HCT116 (cell line): ENCODE data around the gene SLC25A28. TPM values are rescaled to one million over a fixed set of nuclear protein-coding genes. Genes with fewer than 3 reads are reported as not detected.
"Not testable (repeated sequence)": the region's sequence is repeated elsewhere in the genome, so short reads cannot be mapped to it uniquely, and the experiment has no call there.

Experiments used
- ATAC-seq: fragments of 200-7000 bp; cut with Tn5 transposase; 2 replicates; pipeline ENCODE4 v1.9.1; 2020; ENCODE audit warnings: mild to moderate bottlenecking, moderate library complexity
- BruUV-seq: library from RNA; stranded (reverse); fragments of 400-500 nt; replicated peaks from 2 replicates; lab custom pipeline; 2021; lab: Mats Ljungman, UMichigan
- CTCF ChIA-PET: fragments of 300-600 bp; sonication (Branson Sonifier 250); formaldehyde crosslinking; loops from one replicate; lab custom pipeline; 2021; ENCODE audit warnings: antibody characterized with exemption; lab: Charles Lee
- POLR2A ChIA-PET: fragments of 300-600, 350-600 bp; sonication (Branson Sonifier 250); formaldehyde crosslinking; loops from one replicate; lab custom pipeline; 2021; ENCODE audit warnings: antibody characterized with exemption; lab: Charles Lee
- RAD21 ChIA-PET, 2 experiments: fragments of 300-600 bp; sonication (Branson Sonifier 250); formaldehyde crosslinking; loops; one replicate each; lab custom pipeline; 2023; ENCODE audit warnings: low total read pairs in 2 of 2; ENCODE audit not compliant: uncharacterized antibody in 2 of 2, unreplicated experiment in 2 of 2, low non-redundant PET in 1 of 2; lab: Charles Lee
- DNase-seq: peaks from one replicate; pipeline ENCODE4 v3.0.0-alpha.2; 2010; ENCODE audit warnings: low read depth, low spot score
- H2AFZ ChIP-seq: fragments of 200-600 bp; shearing (Covaris generic), sonication (generic); 2 replicates; pipeline ENCODE4 v1.6.1; 2017; ENCODE audit warnings: low read depth, mixed run types, mixed read lengths, antibody characterized with exemption, low read length; ENCODE audit not compliant: poor library complexity, severe bottlenecking
- H3K27ac ChIP-seq: 2 replicates; pipeline ENCODE4 v1.5.1; 2012; ENCODE audit warnings: low read depth, low read length
- H3K27me3 ChIP-seq: fragments of 200-600 bp; sonication (generic); 2 replicates; pipeline ENCODE4 v1.6.1; 2016; ENCODE audit warnings: mixed run types, low read length, mixed read lengths; ENCODE audit not compliant: insufficient read depth
- H3K36me3 ChIP-seq, 2 experiments: fragments of 200-500 bp in 1 of 2; fragments of 200-600 bp in 1 of 2; sonication (Bioruptor generic) in 1 of 2; sonication (generic) in 1 of 2; 2 replicates each; pipeline versions ENCODE4 v1.5.1 to v1.6.1; 2014 to 2016; ENCODE audit warnings: low read length in 2 of 2, inconsistent platforms in 1 of 2, mixed read lengths in 1 of 2, mixed run types in 1 of 2; ENCODE audit not compliant: insufficient read depth in 2 of 2, control insufficient read depth in 1 of 2
- H3K4me1 ChIP-seq, 2 experiments: fragments of 200-600 bp in 1 of 2; sonication (generic) in 1 of 2; 2 replicates each; pipeline versions ENCODE4 v1.5.1 to v1.6.1; 2012 to 2017; ENCODE audit warnings: low read length in 2 of 2, inconsistent platforms in 1 of 2, mild to moderate bottlenecking in 1 of 2, mixed read lengths in 1 of 2, mixed run types in 1 of 2, moderate library complexity in 1 of 2; ENCODE audit not compliant: insufficient read depth in 2 of 2, control insufficient read depth in 1 of 2
- H3K4me2 ChIP-seq: fragments of 200-600 bp; sonication (generic); 2 replicates; pipeline ENCODE4 v1.6.1; 2017; ENCODE audit warnings: mixed run types, low read length, mixed read lengths
- H3K4me3 ChIP-seq, 2 experiments: fragments of 200-600 bp in 1 of 2; sonication (generic) in 1 of 2; replicated peaks in 1 of 2; 2 replicates each; pipeline ENCODE4 v1.5.1; 2011 to 2016; ENCODE audit warnings: low read length in 2 of 2, control low read depth in 1 of 2, low read depth in 1 of 2, mild to moderate bottlenecking in 1 of 2, mixed read lengths in 1 of 2, mixed run types in 1 of 2
- H3K79me2 ChIP-seq: fragments of 200-600 bp; sonication (generic); 2 replicates; pipeline ENCODE4 v1.6.1; 2017; ENCODE audit warnings: mild to moderate bottlenecking, mixed run types, low read length, moderate library complexity, mixed read lengths; ENCODE audit not compliant: insufficient read depth
- H3K9ac ChIP-seq: fragments of 200-600 bp; sonication (generic); 2 replicates; pipeline ENCODE4 v1.6.1; 2016; ENCODE audit warnings: low read length, mixed read lengths
- H3K9me2 ChIP-seq: fragments of 200-600 bp; sonication (generic), shearing (Covaris generic); 2 replicates; pipeline ENCODE4 v1.6.1; 2017; ENCODE audit warnings: mixed run types, mild to moderate bottlenecking, moderate library complexity; ENCODE audit not compliant: insufficient read depth
- H3K9me3 ChIP-seq, 2 experiments: fragments of 200-500 bp in 1 of 2; fragments of 200-600 bp in 1 of 2; sonication (Bioruptor generic) in 1 of 2; sonication (generic) in 1 of 2; 2 replicates each; pipeline ENCODE4 v1.6.1; 2014 to 2017; ENCODE audit warnings: low read length in 2 of 2, mixed read lengths in 2 of 2, inconsistent platforms in 1 of 2, low read depth in 1 of 2, mild to moderate bottlenecking in 1 of 2, mixed run types in 1 of 2, moderate library complexity in 1 of 2; ENCODE audit not compliant: control insufficient read depth in 1 of 2, insufficient read depth in 1 of 2
- H4K20me1 ChIP-seq: fragments of 200-600 bp; sonication (generic), shearing (Covaris generic); 2 replicates; pipeline ENCODE4 v1.6.1; 2017; ENCODE audit warnings: mixed run types, mild to moderate bottlenecking, moderate library complexity; ENCODE audit not compliant: insufficient read depth
- CEBPB ChIP-seq: IDR thresholded peaks from 2 replicates; pipeline ENCODE4 v1.6.1; 2012; ENCODE audit warnings: low read depth
- EGR1 ChIP-seq: IDR thresholded peaks from 2 replicates; pipeline ENCODE4 v1.6.1; 2012; ENCODE audit warnings: low read depth
- EZH2 ChIP-seq: fragments of 200-600 bp; sonication (generic); IDR thresholded peaks from 2 replicates; pipeline ENCODE4 v1.6.1; 2017; ENCODE audit warnings: antibody characterized with exemption, mixed run types
- FOSL1 ChIP-seq: IDR thresholded peaks from 2 replicates; pipeline ENCODE4 v1.6.1; 2012; ENCODE audit warnings: low read depth
- RAD21 ChIP-seq: IDR thresholded peaks from 2 replicates; pipeline ENCODE4 v1.6.1; 2012; ENCODE audit warnings: low read depth, mild to moderate bottlenecking
- SRF ChIP-seq: IDR thresholded peaks from 2 replicates; pipeline ENCODE4 v1.6.1; 2012; ENCODE audit warnings: low read depth
- TCF7L2 ChIP-seq: IDR thresholded peaks from 2 replicates; pipeline ENCODE4 v1.7.0; 2011; ENCODE audit warnings: borderline replicate concordance, inconsistent platforms; ENCODE audit not compliant: insufficient read depth, insufficient read length; ENCODE audit errors: extremely low read depth
- YY1 ChIP-seq: IDR thresholded peaks from 2 replicates; pipeline ENCODE4 v1.6.1; 2011; ENCODE audit warnings: low read length, low read depth, moderate library complexity, mild to moderate bottlenecking; ENCODE audit not compliant: insufficient replicate concordance; ENCODE audit errors: extremely low read depth
- ZNF274 ChIP-seq: fragments of 200-500 bp; sonication (Bioruptor generic); IDR thresholded peaks from 2 replicates; pipeline ENCODE4 v1.6.1; 2014; ENCODE audit warnings: mild to moderate bottlenecking, low read depth, low read length, inconsistent platforms
- intact Hi-C: fragments of 100-400 bp; cut with micrococcal nuclease; formaldehyde crosslinking; loops from 2 replicates; pipeline ENCODE4 v1.10.0; 2022
- total RNA-seq: library from RNA; stranded (reverse); gene quantifications from one replicate; pipeline ENCODE4 v1.2.1, GENCODE V29; 2021; ENCODE audit not compliant: unreplicated experiment
- TF ChIP-seq, protein P1 (sequence below): IDR thresholded peaks from 2 replicates; pipeline ENCODE4 v1.6.1; 2012
- TF ChIP-seq, protein P2 (sequence below), 3 experiments: fragments of 200-600 bp in 1 of 3; sonication (generic) in 1 of 3; IDR thresholded peaks in 2 of 3; conservative IDR thresholded peaks in 1 of 3; 2 replicates each; pipeline ENCODE4 v1.5.1; 2012 to 2017; ENCODE audit warnings: low read depth in 2 of 3, low read length in 2 of 3, antibody characterized with exemption in 1 of 3, borderline replicate concordance in 1 of 3, control low read depth in 1 of 3, mild to moderate bottlenecking in 1 of 3, mixed read lengths in 1 of 3, mixed run types in 1 of 3, moderate library complexity in 1 of 3; ENCODE audit not compliant: insufficient read depth in 1 of 3
- TF ChIP-seq, protein P3 (sequence below): IDR thresholded peaks from 2 replicates; pipeline ENCODE4 v1.6.1; 2012

The SLC25A28 gene
- total RNA-seq, 1 experiment from 2014 or later = 59.5 TPM

DNA sequence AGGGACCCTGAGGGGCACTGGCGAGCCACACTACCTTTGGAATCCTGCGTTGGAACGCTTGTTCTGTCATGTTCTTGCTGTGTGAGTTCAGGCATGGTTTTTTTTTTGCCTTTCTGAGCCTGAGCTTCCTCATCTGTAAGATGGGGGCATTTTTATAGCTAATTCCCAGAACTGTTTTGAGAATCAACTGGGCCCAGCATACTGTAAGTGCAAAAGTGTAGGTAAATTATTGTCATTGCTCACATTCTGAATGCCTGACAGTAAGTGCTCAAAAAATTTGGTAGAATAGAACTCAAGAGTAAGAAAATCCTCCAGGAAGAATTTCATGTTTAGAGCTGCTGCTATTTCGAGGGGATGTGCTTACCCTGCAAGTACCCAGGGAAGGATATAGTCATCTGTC is 22.2 kb downstream of the SLC25A28 start:
- H3K9me2 ChIP-seq = no peaks in the 10 kb centered on the region
- H3K4me3 ChIP-seq = no peak overlapping the region
- no peak overlapping the region for H3K4me2 ChIP-seq
- H4K20me1 ChIP-seq = no peaks in the 10 kb centered on the region
- no peak overlapping the region for H3K9ac ChIP-seq
- POLR2A ChIA-PET = interaction anchor here (1.2 kb wide), 1 partner anchor 167 kb away, joined by 3 read pairs; the partner anchor contains the start of gene GOT1
- no peak overlapping the region for H3K27ac ChIP-seq
- no peak for TF ChIP-seq ZNF274
- TF ChIP-seq, protein P1, sequence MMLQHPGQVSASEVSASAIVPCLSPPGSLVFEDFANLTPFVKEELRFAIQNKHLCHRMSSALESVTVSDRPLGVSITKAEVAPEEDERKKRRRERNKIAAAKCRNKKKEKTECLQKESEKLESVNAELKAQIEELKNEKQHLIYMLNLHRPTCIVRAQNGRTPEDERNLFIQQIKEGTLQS = no peak
- no peak for TF ChIP-seq SRF
- no peak for TF ChIP-seq EGR1
- TF ChIP-seq YY1 = no peak
- TF ChIP-seq, protein P2, sequence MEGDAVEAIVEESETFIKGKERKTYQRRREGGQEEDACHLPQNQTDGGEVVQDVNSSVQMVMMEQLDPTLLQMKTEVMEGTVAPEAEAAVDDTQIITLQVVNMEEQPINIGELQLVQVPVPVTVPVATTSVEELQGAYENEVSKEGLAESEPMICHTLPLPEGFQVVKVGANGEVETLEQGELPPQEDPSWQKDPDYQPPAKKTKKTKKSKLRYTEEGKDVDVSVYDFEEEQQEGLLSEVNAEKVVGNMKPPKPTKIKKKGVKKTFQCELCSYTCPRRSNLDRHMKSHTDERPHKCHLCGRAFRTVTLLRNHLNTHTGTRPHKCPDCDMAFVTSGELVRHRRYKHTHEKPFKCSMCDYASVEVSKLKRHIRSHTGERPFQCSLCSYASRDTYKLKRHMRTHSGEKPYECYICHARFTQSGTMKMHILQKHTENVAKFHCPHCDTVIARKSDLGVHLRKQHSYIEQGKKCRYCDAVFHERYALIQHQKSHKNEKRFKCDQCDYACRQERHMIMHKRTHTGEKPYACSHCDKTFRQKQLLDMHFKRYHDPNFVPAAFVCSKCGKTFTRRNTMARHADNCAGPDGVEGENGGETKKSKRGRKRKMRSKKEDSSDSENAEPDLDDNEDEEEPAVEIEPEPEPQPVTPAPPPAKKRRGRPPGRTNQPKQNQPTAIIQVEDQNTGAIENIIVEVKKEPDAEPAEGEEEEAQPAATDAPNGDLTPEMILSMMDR (IDR thresholded peaks at IDR 0.05 in 2 of 3, conservative IDR thresholded peaks at IDR 0.05 in 1 of 3; ENCODE audit: borderline replicate concordance in 1 of 3, insufficient read depth in 1 of 3, low read depth in 2 of 3, low read length in 2 of 3) = no peak
- TF ChIP-seq CEBPB = no peak
- TF ChIP-seq, protein P3, sequence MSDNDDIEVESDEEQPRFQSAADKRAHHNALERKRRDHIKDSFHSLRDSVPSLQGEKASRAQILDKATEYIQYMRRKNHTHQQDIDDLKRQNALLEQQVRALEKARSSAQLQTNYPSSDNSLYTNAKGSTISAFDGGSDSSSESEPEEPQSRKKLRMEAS = no peak
- no peak for TF ChIP-seq TCF7L2
- TF ChIP-seq RAD21 = no peak
- no peak for TF ChIP-seq EZH2
- TF ChIP-seq FOSL1 = no peak
- CTCF ChIA-PET = interaction anchor here (1.7 to 2.8 kb wide), 2 partner anchors 14 to 37 kb away, joined by 7 to 10 read pairs; no protein-coding TSS in a partner anchor
- no peaks in the 10 kb centered on the region for H3K9me3 ChIP-seq
- H3K79me2 ChIP-seq = no peaks in the 10 kb centered on the region
- intact Hi-C loops = loop anchor here (5.0 kb wide), 1 partner anchor 206 kb away; no protein-coding TSS in a partner anchor
- RAD21 ChIA-PET = no interaction called here
- H3K27me3 ChIP-seq = no peaks in the 10 kb centered on the region
- H3K4me1 ChIP-seq = peaks cover 19 to 36% of the 10 kb centered on the region in 2 experiments
- DNase-seq = no peak
- no peak for ATAC-seq
- no peaks in the 10 kb centered on the region for H3K36me3 ChIP-seq
- H2AFZ ChIP-seq = no peak overlapping the region
- no TSS peak for BruUV-seq

DNA sequence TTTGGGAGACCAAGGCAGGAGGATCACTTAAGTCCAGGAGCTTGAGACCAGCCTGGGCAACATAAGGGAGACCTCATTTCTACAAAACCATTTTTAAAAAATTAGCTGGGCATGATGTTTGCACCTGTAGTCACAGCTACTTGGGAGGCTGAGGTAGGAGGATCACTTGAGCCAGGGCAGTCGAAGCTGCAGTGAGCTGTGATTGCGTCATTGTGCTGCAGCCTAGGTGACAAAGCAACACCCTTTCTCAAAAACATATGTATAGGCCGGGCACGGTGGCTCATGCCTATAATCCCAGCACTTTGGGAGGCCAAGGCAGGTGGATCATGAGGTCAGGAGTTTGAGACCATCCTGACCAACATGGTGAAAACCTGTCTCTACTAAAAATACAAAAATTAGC is 23.5 kb downstream of the SLC25A28 start:
- H3K9ac ChIP-seq, H3K4me2 ChIP-seq, H3K79me2 ChIP-seq, DNase-seq, H3K9me2 ChIP-seq, H3K4me3 ChIP-seq, H3K27ac ChIP-seq, H2AFZ ChIP-seq, ATAC-seq, H3K36me3 ChIP-seq, H3K27me3 ChIP-seq, BruUV-seq, RAD21 ChIA-PET, H4K20me1 ChIP-seq, H3K9me3 ChIP-seq: not testable (repeated sequence)
- ChIA-PET POLR2A (interaction anchor here (0.6 kb wide), 1 partner anchor 221 kb away, joined by 3 read pairs; no protein-coding TSS in a partner anchor), CTCF (interaction anchor here (1.9 to 2.8 kb wide), 2 partner anchors 15 to 36 kb away, joined by 5 to 10 read pairs; no protein-coding TSS in a partner anchor)
- H3K4me1 ChIP-seq = peaks cover 21 to 39% of the 10 kb centered on the region in 2 experiments
- intact Hi-C loops = loop anchor here (5.0 kb wide), 1 partner anchor 204 kb away; no protein-coding TSS in a partner anchor
